ENCODE data around the gene PRKAR2A.
"Not testable (repeated sequence)": the region's sequence is repeated elsewhere in the genome, so short reads cannot be mapped to it uniquely, and the experiment has no call there.

Gene PRKAR2A

GRCh38 chr3:48727511-48727910 lies 120.2 kb downstream of the PRKAR2A start:
- DNase-seq (ENCODE audit: low read depth), result no peak

- DNase-seq (ENCODE audit: low read depth), result not testable (repeated sequence)
Observed at GRCh38 chr3:48725185-48725855, 122.4 kb downstream of the PRKAR2A start.

GRCh38 chr3:48723725-48724124 lies 123.9 kb downstream of the PRKAR2A start:
- no peak for DNase-seq (ENCODE audit: low read depth)

GRCh38 chr3:48723293-48723692 lies 124.4 kb downstream of the PRKAR2A start:
- not testable (repeated sequence) for DNase-seq (ENCODE audit: low read depth)

GRCh38 chr3:48716982-48717746 lies 130.5 kb downstream of the PRKAR2A start, which contains the start of gene IP6K2:
Gene IP6K2, minus strand, starts transcription at chr3:48717221. Its CDS starts 21,930 bp downstream, at chr3:48695291.
- DNase-seq (ENCODE audit: low read depth), result peak; percentile 98

- peak; percentile 4 for DNase-seq (ENCODE audit: low read depth)
Observed at GRCh38 chr3:48716508-48716981, 131.1 kb downstream of the PRKAR2A start.

GRCh38 chr3:48715174-48715800 lies 132.4 kb downstream of the PRKAR2A start:
- no peak for DNase-seq (ENCODE audit: low read depth)

- no peak for DNase-seq (ENCODE audit: low read depth)
Observed at GRCh38 chr3:48711727-48712126, 135.9 kb downstream of the PRKAR2A start.

GRCh38 chr3:48709051-48709461 lies 138.6 kb downstream of the PRKAR2A start:
- DNase-seq (ENCODE audit: low read depth), result no peak

- DNase-seq (ENCODE audit: low read depth), result no peak
Observed at GRCh38 chr3:48708481-48708889, 139.2 kb downstream of the PRKAR2A start.

GRCh38 chr3:48707157-48707556 lies 140.5 kb downstream of the PRKAR2A start:
- no peak for DNase-seq (ENCODE audit: low read depth)

GRCh38 chr3:48702320-48702920 lies 145.3 kb downstream of the PRKAR2A start:
- DNase-seq (ENCODE audit: low read depth), result no peak

- DNase-seq (ENCODE audit: low read depth), result no peak
Observed at GRCh38 chr3:48700731-48701405, 146.8 kb downstream of the PRKAR2A start.

- DNase-seq (ENCODE audit: low read depth), result no peak
Observed at GRCh38 chr3:48698891-48699290, 148.8 kb downstream of the PRKAR2A start.

GRCh38 chr3:48697952-48698351 lies 149.7 kb downstream of the PRKAR2A start:
- no peak for DNase-seq (ENCODE audit: low read depth)

- DNase-seq (ENCODE audit: low read depth), result no peak
Observed at GRCh38 chr3:48696601-48697000, 151.1 kb downstream of the PRKAR2A start.
